ENCODE measurements around the gene POC1A. TPM values are rescaled to one million over a fixed set of nuclear protein-coding genes. Genes with fewer than 3 reads are reported as not detected.

The POC1A gene
- total and polyA plus RNA-seq, 3 donors from 2014 or later, result 16.7 to 36.1 (median 21.7) TPM

DNA sequence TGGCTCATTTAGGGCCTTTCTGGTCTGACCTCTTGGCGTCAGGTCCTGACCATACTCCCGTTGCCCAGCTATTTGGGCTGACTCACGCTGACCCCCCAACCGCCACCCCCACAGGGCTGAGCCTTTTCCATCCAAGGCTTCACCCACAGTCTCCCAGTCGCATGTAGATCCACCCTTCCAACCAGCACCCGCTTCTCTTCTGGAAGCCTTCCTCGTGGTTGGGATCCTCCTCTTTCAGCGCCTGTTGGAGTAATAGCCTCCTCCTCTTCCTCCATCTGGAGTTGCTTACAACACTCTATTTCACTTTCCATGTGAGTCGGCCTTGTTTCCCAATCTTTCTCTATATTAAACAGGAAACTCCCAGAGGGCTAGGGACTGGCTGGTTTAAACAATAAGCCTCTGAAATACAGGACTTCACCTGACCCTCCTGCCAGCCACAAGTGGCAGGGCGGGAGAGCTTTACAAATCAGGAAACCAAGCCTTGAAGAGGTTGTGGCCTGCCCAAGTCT, 41.7 kb upstream of the POC1A start:
- no peak overlapping the region for H3K4me3 ChIP-seq
- no peaks in the 10 kb centered on the region for H3K9me3 ChIP-seq
- H3K36me3 ChIP-seq (ENCODE audit: low read depth, missing control alignments), result no peaks in the 10 kb centered on the region
- no peaks in the 10 kb centered on the region for H3K27me3 ChIP-seq
- DNase-seq, result no peak
- intact Hi-C loops (cut with DNase I; ENCODE audit: low total_unique reads), result no loop called here
- H3K4me1 ChIP-seq, result peaks cover 58% of the 10 kb centered on the region
- 73 to 83% methylated on average over 10 of the region's 10 CpGs for WGBS, 2 donors
- no peak for TF ChIP-seq POLR2A (IDR thresholded peaks at IDR 0.05)
- TF ChIP-seq, protein P1, sequence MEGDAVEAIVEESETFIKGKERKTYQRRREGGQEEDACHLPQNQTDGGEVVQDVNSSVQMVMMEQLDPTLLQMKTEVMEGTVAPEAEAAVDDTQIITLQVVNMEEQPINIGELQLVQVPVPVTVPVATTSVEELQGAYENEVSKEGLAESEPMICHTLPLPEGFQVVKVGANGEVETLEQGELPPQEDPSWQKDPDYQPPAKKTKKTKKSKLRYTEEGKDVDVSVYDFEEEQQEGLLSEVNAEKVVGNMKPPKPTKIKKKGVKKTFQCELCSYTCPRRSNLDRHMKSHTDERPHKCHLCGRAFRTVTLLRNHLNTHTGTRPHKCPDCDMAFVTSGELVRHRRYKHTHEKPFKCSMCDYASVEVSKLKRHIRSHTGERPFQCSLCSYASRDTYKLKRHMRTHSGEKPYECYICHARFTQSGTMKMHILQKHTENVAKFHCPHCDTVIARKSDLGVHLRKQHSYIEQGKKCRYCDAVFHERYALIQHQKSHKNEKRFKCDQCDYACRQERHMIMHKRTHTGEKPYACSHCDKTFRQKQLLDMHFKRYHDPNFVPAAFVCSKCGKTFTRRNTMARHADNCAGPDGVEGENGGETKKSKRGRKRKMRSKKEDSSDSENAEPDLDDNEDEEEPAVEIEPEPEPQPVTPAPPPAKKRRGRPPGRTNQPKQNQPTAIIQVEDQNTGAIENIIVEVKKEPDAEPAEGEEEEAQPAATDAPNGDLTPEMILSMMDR (IDR thresholded peaks at IDR 0.05), result no peak
- H3K27ac ChIP-seq, result peak overlapping the region in 1 of 2 donors; percentile 18

DNA sequence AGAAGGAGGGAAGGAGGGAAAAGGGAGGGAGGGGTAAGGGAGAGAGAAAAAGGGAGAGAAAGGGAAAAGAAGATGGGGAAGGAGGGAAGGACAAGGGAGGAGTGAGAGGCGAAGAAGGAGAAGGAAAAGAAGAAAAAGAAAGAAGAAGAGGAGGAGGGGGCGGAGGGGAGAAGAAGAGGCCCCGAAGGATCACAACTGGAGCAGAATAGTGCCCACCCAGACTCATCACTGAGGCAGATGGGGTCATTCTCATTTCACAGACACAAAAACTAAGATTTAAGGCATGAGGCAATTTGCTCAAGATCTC, 41.0 kb upstream of the POC1A start:
- Histone ChIP-seq H3K27me3 (no peaks in the 10 kb centered on the region), H3K9me3 (no peaks in the 10 kb centered on the region), H3K4me3 (no peak overlapping the region), H3K4me1 (peaks cover 64% of the 10 kb centered on the region), H3K27ac (no peak overlapping the region), H3K36me3 (ENCODE audit: low read depth, missing control alignments) (no peaks in the 10 kb centered on the region)
- intact Hi-C loops (cut with DNase I; ENCODE audit: low total_unique reads), result no loop called here
- 88 to 96% methylated on average over 3 of the region's 3 CpGs for WGBS, 2 donors
- no peak for DNase-seq
- TF ChIP-seq, protein P1 (IDR thresholded peaks at IDR 0.05), result no peak
- no peak for TF ChIP-seq POLR2A (IDR thresholded peaks at IDR 0.05)

DNA sequence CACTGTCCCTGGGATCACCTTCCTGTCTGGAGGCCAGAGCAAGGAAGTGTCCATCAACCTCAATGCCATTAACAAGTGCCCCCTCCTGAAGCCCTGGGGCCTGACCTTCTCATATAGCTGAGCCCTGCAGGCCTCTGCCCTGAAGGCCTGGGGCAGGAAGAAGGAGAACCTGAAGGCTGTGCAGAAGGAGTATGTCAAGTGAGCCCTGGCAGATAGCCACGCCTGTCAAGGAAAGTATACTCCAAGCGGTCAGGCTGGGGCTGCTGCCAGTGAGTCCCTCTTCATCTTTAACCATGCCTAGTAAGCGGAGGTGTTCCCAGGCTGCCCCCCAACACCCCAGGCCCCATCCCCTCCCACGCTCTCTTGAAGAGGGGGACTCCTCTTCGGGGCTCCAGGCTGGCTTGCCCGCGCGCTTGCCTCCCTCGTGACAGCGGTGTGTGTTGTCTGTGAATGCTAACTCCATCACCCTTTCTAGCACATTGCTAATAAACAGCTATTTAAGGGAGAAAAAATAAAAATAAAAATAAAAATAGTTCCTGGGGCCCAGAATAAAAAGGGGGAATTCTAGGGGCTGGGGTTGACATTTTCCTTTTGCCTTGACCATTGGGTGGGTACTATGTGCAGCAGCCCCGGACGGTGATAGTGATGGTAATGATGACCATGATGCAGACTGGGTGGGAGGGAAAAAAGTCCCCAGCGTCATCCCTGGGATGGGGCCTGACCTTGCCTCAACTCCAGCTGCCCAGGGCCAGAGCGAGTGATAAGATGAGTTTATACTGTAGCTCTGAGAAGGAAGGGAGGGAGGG, 40.5 kb upstream of the POC1A start:
- Histone ChIP-seq H3K9me3 (no peaks in the 10 kb centered on the region), H3K4me1 (peaks cover 67% of the 10 kb centered on the region), H3K27ac (no peak overlapping the region), H3K36me3 (ENCODE audit: low read depth, missing control alignments) (no peaks in the 10 kb centered on the region), H3K27me3 (no peaks in the 10 kb centered on the region), H3K4me3 (no peak overlapping the region)
- DNase-seq, result peak; percentile 75
- TF ChIP-seq, protein P1 (IDR thresholded peaks at IDR 0.05), result no peak
- no peak for TF ChIP-seq POLR2A (IDR thresholded peaks at IDR 0.05)
- intact Hi-C loops (cut with DNase I; ENCODE audit: low total_unique reads), result no loop called here
- WGBS, 2 donors, result 53 to 55% methylated on average over 14 of the region's 14 CpGs

DNA sequence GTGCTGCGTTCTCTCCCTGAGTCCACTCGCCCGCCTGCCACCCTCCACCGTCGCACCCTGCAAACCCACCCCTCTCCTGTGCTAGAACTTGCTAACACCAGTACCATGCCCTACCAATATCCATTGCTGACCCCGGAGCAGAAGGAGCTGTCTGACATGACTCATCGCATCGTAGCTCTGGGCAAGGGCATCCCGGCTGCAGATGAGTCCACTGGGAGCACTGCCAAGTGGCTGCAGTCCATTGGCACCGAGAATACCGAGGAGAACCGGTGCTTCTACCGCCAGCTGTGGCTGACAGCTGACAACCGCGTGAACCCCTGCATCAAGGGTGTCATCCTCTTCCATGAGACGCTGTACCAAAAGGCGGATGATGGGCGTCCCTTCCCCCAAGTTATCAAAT, 38.8 kb upstream of the POC1A start:
- no peaks in the 10 kb centered on the region for H3K9me3 ChIP-seq
- no peaks in the 10 kb centered on the region for H3K36me3 ChIP-seq (ENCODE audit: low read depth, missing control alignments)
- intact Hi-C loops (cut with DNase I; ENCODE audit: low total_unique reads), result no loop called here
- peaks cover 67% of the 10 kb centered on the region for H3K4me1 ChIP-seq
- no peak overlapping the region for H3K4me3 ChIP-seq
- H3K27me3 ChIP-seq, result no peaks in the 10 kb centered on the region
- TF ChIP-seq, protein P1 (IDR thresholded peaks at IDR 0.05), result no peak
- TF ChIP-seq POLR2A (IDR thresholded peaks at IDR 0.05), result no peak
- WGBS, 2 donors, result 80 to 96% methylated on average over 14 to 18 of the region's 18 CpGs
- H3K27ac ChIP-seq, result no peak overlapping the region
- DNase-seq, result no peak

DNA sequence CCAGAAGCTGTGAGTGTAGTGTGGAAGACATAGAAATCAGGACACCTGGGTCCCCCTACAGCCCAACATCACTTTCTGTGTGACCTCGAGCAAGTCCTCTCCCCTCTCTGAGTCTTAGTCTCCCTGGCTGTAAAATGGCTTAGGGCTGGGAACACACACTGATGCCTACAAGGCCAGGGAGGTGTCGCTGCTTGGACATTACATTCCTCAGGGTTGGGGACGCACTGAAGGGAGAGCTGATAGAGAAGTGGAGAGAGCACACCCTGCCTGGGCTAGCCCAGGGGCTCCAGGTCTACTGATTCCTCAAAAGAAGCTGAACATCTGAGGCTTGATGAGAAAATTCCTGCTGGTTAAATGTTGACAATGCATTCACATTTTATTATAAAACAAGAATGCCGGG, 37.4 kb upstream of the POC1A start:
- WGBS, 2 donors, result 53 to 54% methylated on average over 3 to 4 of the region's 4 CpGs
- H3K27ac ChIP-seq, result no peak overlapping the region
- H3K4me3 ChIP-seq, result no peak overlapping the region
- H3K27me3 ChIP-seq, result no peaks in the 10 kb centered on the region
- peaks cover 56% of the 10 kb centered on the region for H3K4me1 ChIP-seq
- intact Hi-C loops (cut with DNase I; ENCODE audit: low total_unique reads), result no loop called here
- no peak for DNase-seq
- TF ChIP-seq POLR2A (IDR thresholded peaks at IDR 0.05), result no peak
- TF ChIP-seq, protein P1 (IDR thresholded peaks at IDR 0.05), result no peak
- no peaks in the 10 kb centered on the region for H3K36me3 ChIP-seq (ENCODE audit: low read depth, missing control alignments)
- H3K9me3 ChIP-seq, result no peaks in the 10 kb centered on the region

Data from testis (tissue), 3 donors.